A549 (cell line): ENCODE results near the gene SCTR. TPM values are rescaled to one million over a fixed set of nuclear protein-coding genes. Genes with fewer than 3 reads are reported as not detected.

Experiments used
- ATAC-seq, 2 experiments: fragments of 200-7000 bp in 1 of 2; fragments of >200 bp in 1 of 2; cut with Nextera tagmentation in 1 of 2; cut with Tn5 transposase in 1 of 2; 3 replicates each; pipeline versions ENCODE4 v1.8.0 to v1.9.1; 2018 to 2020; ENCODE audit warnings: mild to moderate bottlenecking in 1 of 2, moderate library complexity in 1 of 2
- CTCF ChIA-PET: fragments of 300-600 bp; sonication (Branson Sonifier 250); formaldehyde crosslinking; extraction: SDS; loops from one replicate; lab custom pipeline; 2021; ENCODE audit warnings: antibody characterized with exemption, inconsistent platforms; lab: Yijun Ruan, JAX
- POLR2A ChIA-PET: fragments of 350-600 bp; formaldehyde crosslinking; extraction: SDS; loops from one replicate; lab custom pipeline; 2021; ENCODE audit warnings: antibody characterized with exemption, inconsistent platforms; lab: Yijun Ruan, JAX
- DNase-seq, 2 experiments: peaks; one replicate each; pipeline versions ENCODE4 v3.0.0 to v3.0.0-alpha.2; 2011 to 2016; ENCODE audit warnings: low read depth in 1 of 2, low spot score in 1 of 2
- FAIRE-seq: peaks from 2 replicates; lab custom pipeline; 2011; peaks lifted over from hg19 to GRCh38; lab: Jason Lieb, UNC
- H3K27ac ChIP-seq, 2 experiments: fragments of >200 bp; sonication (Bioruptor Twin); formaldehyde crosslinking; 3 replicates each; pipeline ENCODE4 v1.5.1; 2016 to 2017
- H3K4me1 ChIP-seq: fragments of >200 bp; sonication (Bioruptor Twin); formaldehyde crosslinking; 3 replicates; pipeline ENCODE4 v1.6.1; 2016
- H3K4me2 ChIP-seq: fragments of >200 bp; sonication (Bioruptor Twin); formaldehyde crosslinking; 3 replicates; pipeline ENCODE4 v1.6.1; 2016
- H3K4me3 ChIP-seq: fragments of >200 bp; sonication (Bioruptor Twin); formaldehyde crosslinking; 3 replicates; pipeline ENCODE4 v1.5.1; 2016
- H3K9me3 ChIP-seq: fragments of >200 bp; sonication (Bioruptor Twin); formaldehyde crosslinking; 3 replicates; pipeline ENCODE4 v1.6.1; 2016
- CEBPB ChIP-seq, 2 experiments: fragments of >200 bp in 1 of 2; sonication (Bioruptor Twin) in 1 of 2; formaldehyde crosslinking in 1 of 2; IDR thresholded peaks; 2 replicates each; pipeline ENCODE4 v1.6.1; 2012 to 2016
- CHD4 ChIP-seq: fragments of 200-600 bp; sonication (generic); IDR thresholded peaks from 2 replicates; pipeline ENCODE4 v1.6.1; 2016; ENCODE audit warnings: antibody characterized with exemption, mild to moderate bottlenecking, borderline replicate concordance
- HEYL ChIP-seq: fragments of 250-450 bp; sonication (Bioruptor Pico); IDR thresholded peaks from 2 replicates; pipeline ENCODE4 v1.8.0; 2021; ENCODE audit warnings: mild to moderate bottlenecking, moderate library complexity
- HOXB5 ChIP-seq: fragments of 250-450 bp; sonication (Bioruptor Pico); IDR thresholded peaks from 2 replicates; pipeline ENCODE4 v1.5.0; 2020; ENCODE audit warnings: mild to moderate bottlenecking, moderate library complexity
- MAZ ChIP-seq: fragments of 150-350 bp; IDR thresholded peaks from 2 replicates; pipeline ENCODE4 v1.6.1; 2014; ENCODE audit warnings: antibody characterized with exemption, low read depth, low read length, borderline replicate concordance
- NFE2L2 ChIP-seq: fragments of 150-350 bp; conservative IDR thresholded peaks from 2 replicates; pipeline ENCODE4 v1.6.1; 2014; ENCODE audit warnings: low read length
- PHF8 ChIP-seq: fragments of 200-600 bp; sonication (generic); IDR thresholded peaks from 2 replicates; pipeline ENCODE4 v1.6.1; 2016; ENCODE audit warnings: low read depth, mild to moderate bottlenecking, antibody characterized with exemption, moderate library complexity, borderline replicate concordance
- POLR2A ChIP-seq: IDR thresholded peaks from 2 replicates; pipeline ENCODE4 v1.6.1; 2012; ENCODE audit warnings: mild to moderate bottlenecking, low read length
- POLR2AphosphoS2 ChIP-seq: conservative IDR thresholded peaks from 2 replicates; pipeline ENCODE4 v1.6.1; 2012; ENCODE audit warnings: low read length, improper control_type of control experiment, inconsistent platforms
- RCOR1 ChIP-seq: fragments of 150-350 bp; IDR thresholded peaks from 2 replicates; pipeline ENCODE4 v1.6.1; 2014; ENCODE audit warnings: antibody characterized with exemption, low read length, low read depth
- SMC3 ChIP-seq: fragments of >200 bp; sonication (Bioruptor Twin); formaldehyde crosslinking; IDR thresholded peaks from 3 replicates; pipeline ENCODE4 v1.6.1; 2018; ENCODE audit warnings: inconsistent platforms
- ZFP36 ChIP-seq: fragments of 450-650 bp; IDR thresholded peaks from 2 replicates; pipeline ENCODE4 v1.6.1; 2014; ENCODE audit warnings: borderline replicate concordance; ENCODE audit not compliant: partially characterized antibody
- WGBS: methylation state at CpG from one replicate; pipeline ENCODE4 v1.1.6; 2017; ENCODE audit errors: missing lambda C conversion rate; 5-methylcytosine and 5-hydroxymethylcytosine counted together
- polyA plus RNA-seq, 4 experiments: library from polyadenylated mRNA; depleted of rRNA in 3 of 4; stranded (reverse); fragments of >200 nt; fragmentation: RNase III in 1 of 4; extraction: RNeasy Plus Mini Kit Qiagen cat#74134 plus additional on column Dnase treatment in 1 of 4; gene quantifications; 2 replicates in 3 of 4; 3 replicates in 1 of 4; pipeline ENCODE4 v1.2.3, GENCODE V29; 2011 to 2017
- TF ChIP-seq, protein P1 (sequence below): IDR thresholded peaks from 2 replicates; pipeline ENCODE4 v1.6.1; 2012
- TF ChIP-seq, protein P2 (sequence below): fragments of 200-600 bp; sonication (generic); IDR thresholded peaks from 2 replicates; pipeline ENCODE4 v1.6.1; 2016; ENCODE audit warnings: antibody characterized with exemption, mild to moderate bottlenecking, moderate library complexity
- TF ChIP-seq, protein P3 (sequence below): fragments of 250-450 bp; sonication (Bioruptor Pico); IDR thresholded peaks from 2 replicates; pipeline ENCODE4 v1.5.0; 2021; ENCODE audit warnings: mild to moderate bottlenecking, moderate library complexity, borderline replicate concordance
- TF ChIP-seq, protein P4 (sequence below): fragments of 250-450 bp; sonication (Bioruptor Pico); IDR thresholded peaks from 2 replicates; pipeline ENCODE4 v1.5.0; 2020; ENCODE audit warnings: low read depth, mild to moderate bottlenecking, moderate library complexity
- TF ChIP-seq, protein P5 (sequence below): fragments of 450-650 bp; IDR thresholded peaks from 2 replicates; pipeline ENCODE4 v1.6.1; 2014; ENCODE audit warnings: antibody characterized with exemption
- TF ChIP-seq, protein P6 (sequence below): fragments of >200 bp; sonication (Bioruptor Twin); formaldehyde crosslinking; IDR thresholded peaks from 3 replicates; pipeline ENCODE4 v1.6.1; 2016
- TF ChIP-seq, protein P7 (sequence below): IDR thresholded peaks from 2 replicates; pipeline ENCODE4 v1.6.1; 2012; ENCODE audit warnings: low read depth, borderline replicate concordance
- TF ChIP-seq, protein P8 (sequence below): fragments of >200 bp; sonication (Bioruptor Twin); formaldehyde crosslinking; IDR thresholded peaks from 2 replicates; pipeline ENCODE4 v1.6.1; 2016

The SCTR gene
- polyA plus RNA-seq, 2 of the 4 experiments (the other 2 are of a cell fraction) = not detected

DNA sequence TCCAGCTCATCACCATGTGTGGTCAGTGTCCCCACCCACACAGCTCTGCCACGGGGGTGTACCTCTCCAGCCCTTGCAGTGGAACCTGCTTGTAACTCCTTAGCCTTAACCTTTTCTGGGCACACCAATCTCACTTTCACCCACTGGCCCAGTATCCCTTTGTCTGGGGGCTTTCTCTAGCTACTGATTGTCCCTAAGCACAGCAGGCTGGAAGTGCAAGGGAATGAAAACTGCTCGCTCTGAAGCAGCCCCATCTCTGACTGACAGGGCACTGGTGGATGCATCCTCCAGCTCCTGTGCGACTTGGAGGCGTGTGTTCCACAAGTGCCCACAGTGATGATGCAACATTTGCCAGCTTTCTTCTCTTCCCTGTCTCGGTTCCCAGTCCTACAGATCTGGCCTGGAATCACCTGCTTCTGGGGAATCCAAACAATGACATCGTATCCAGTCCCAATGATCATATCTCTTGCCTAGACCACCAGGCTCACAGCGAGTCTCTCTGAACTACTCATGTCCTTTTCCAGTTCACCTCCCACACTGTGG lies 33.6 kb downstream of the SCTR start:
- DNase-seq (no peak), ATAC-seq (no peak)
- H3K4me1 ChIP-seq = peaks cover 71% of the 10 kb centered on the region
- peak overlapping the region; percentile 16; the same call in 2 of the 3 replicates for H3K4me2 ChIP-seq
- 69% methylated on average over 7 of the region's 7 CpGs for WGBS
- H3K27ac ChIP-seq = peak overlapping the region; percentile 55 to 78
- H3K9me3 ChIP-seq = no peaks in the 10 kb centered on the region
- ChIA-PET POLR2A (no interaction called here), CTCF (interaction anchor here (4.2 to 8.2 kb wide), 2 partner anchors 11 to 15 kb away, joined by 19 to 77 read pairs; no protein-coding TSS in a partner anchor)
- TF ChIP-seq, protein P1, sequence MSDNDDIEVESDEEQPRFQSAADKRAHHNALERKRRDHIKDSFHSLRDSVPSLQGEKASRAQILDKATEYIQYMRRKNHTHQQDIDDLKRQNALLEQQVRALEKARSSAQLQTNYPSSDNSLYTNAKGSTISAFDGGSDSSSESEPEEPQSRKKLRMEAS = no peak
- TF ChIP-seq, protein P2, sequence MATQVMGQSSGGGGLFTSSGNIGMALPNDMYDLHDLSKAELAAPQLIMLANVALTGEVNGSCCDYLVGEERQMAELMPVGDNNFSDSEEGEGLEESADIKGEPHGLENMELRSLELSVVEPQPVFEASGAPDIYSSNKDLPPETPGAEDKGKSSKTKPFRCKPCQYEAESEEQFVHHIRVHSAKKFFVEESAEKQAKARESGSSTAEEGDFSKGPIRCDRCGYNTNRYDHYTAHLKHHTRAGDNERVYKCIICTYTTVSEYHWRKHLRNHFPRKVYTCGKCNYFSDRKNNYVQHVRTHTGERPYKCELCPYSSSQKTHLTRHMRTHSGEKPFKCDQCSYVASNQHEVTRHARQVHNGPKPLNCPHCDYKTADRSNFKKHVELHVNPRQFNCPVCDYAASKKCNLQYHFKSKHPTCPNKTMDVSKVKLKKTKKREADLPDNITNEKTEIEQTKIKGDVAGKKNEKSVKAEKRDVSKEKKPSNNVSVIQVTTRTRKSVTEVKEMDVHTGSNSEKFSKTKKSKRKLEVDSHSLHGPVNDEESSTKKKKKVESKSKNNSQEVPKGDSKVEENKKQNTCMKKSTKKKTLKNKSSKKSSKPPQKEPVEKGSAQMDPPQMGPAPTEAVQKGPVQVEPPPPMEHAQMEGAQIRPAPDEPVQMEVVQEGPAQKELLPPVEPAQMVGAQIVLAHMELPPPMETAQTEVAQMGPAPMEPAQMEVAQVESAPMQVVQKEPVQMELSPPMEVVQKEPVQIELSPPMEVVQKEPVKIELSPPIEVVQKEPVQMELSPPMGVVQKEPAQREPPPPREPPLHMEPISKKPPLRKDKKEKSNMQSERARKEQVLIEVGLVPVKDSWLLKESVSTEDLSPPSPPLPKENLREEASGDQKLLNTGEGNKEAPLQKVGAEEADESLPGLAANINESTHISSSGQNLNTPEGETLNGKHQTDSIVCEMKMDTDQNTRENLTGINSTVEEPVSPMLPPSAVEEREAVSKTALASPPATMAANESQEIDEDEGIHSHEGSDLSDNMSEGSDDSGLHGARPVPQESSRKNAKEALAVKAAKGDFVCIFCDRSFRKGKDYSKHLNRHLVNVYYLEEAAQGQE = no peak
- TF ChIP-seq CEBPB (IDR thresholded peaks at IDR 0.05) = peak in 1 of 2 experiments; percentile 60; a peak in 3 of 4 replicates
- TF ChIP-seq, all 56 proteins: peak for 1
- no peak for FAIRE-seq
- H3K4me3 ChIP-seq = no peak overlapping the region

DNA sequence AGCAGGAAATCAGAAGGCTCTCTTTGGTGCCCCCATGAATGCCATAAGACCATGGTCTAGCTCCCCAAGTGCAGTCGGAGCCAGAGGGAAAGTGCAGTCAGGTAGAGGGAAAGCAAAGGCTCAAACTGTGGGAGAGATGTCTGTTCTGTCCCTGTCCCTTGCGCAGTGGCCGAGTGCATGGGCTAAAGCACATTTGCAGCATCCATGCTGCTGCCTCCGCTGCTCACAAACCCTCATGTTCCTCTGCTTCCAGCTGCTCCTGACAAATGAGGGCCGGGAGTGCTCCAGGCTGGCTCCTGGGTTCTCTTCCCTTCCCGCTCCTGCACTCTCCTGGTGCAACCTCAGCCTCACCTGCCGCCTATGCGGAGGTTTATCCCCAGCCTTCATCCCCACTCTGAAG lies 34.2 kb downstream of the SCTR start:
- no peak for FAIRE-seq

DNA sequence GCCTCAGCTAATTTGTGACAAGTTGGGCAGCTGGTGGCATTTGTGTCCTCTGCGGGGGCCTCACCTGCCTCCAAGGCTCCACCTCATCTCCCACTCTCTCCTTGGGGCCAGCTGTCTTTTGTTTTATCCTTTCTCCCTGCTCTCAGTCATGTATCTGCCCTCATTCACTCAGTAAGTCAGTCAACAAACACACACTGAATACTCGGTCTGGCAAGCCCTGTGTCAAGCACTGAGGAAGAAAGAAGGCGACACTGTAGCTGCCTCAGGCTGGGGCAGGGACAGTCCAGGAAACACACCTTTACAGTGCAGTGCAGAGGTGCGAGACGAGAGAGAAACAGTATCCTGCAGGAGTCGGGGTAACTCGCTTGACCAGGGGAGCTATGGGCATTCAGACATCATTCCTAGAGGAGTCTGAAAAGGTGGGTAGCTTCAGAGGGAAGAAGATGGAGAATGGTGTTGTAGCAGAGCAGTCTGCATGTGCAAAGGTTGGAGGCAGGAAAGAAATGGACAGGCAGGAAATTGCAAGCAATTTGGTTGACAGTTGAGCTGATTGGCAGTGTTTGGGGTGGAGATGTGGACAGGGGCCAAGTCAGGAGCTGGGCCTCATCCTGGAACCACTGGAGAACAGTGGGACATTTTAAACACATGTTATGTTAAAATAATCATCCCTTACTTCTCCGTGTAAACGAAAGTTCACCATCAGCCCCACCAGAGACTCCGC lies 34.9 kb downstream of the SCTR start:
- Histone ChIP-seq H3K4me3 (no peak overlapping the region), H3K4me1 (peaks cover 84% of the 10 kb centered on the region), H3K4me2 (no peak overlapping the region), H3K27ac (peak overlapping the region; percentile 67 to 78; a peak in 5 of 6 replicates), H3K9me3 (no peaks in the 10 kb centered on the region)
- no peak for FAIRE-seq
- ATAC-seq = no peak
- 81% methylated on average over 10 of the region's 10 CpGs for WGBS
- ChIA-PET POLR2A (no interaction called here), CTCF (interaction anchor here (4.2 to 8.2 kb wide), 2 partner anchors 10 to 13 kb away, joined by 19 to 77 read pairs; no protein-coding TSS in a partner anchor)
- DNase-seq = no peak
- TF ChIP-seq, protein P3, sequence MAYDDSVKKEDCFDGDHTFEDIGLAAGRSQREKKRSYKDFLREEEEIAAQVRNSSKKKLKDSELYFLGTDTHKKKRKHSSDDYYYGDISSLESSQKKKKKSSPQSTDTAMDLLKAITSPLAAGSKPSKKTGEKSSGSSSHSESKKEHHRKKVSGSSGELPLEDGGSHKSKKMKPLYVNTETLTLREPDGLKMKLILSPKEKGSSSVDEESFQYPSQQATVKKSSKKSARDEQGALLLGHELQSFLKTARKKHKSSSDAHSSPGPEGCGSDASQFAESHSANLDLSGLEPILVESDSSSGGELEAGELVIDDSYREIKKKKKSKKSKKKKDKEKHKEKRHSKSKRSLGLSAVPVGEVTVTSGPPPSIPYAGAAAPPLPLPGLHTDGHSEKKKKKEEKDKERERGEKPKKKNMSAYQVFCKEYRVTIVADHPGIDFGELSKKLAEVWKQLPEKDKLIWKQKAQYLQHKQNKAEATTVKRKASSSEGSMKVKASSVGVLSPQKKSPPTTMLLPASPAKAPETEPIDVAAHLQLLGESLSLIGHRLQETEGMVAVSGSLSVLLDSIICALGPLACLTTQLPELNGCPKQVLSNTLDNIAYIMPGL (CRISPR knock-in tag) = no peak
- TF ChIP-seq SMC3 = no peak
- no peak for TF ChIP-seq ZFP36
- TF ChIP-seq MAZ = no peak
- TF ChIP-seq, protein P4, sequence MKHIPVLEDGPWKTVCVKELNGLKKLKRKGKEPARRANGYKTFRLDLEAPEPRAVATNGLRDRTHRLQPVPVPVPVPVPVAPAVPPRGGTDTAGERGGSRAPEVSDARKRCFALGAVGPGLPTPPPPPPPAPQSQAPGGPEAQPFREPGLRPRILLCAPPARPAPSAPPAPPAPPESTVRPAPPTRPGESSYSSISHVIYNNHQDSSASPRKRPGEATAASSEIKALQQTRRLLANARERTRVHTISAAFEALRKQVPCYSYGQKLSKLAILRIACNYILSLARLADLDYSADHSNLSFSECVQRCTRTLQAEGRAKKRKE (CRISPR knock-in tag) = no peak
- TF ChIP-seq, protein P1 = no peak
- no peak for TF ChIP-seq CHD4
- TF ChIP-seq, protein P5, sequence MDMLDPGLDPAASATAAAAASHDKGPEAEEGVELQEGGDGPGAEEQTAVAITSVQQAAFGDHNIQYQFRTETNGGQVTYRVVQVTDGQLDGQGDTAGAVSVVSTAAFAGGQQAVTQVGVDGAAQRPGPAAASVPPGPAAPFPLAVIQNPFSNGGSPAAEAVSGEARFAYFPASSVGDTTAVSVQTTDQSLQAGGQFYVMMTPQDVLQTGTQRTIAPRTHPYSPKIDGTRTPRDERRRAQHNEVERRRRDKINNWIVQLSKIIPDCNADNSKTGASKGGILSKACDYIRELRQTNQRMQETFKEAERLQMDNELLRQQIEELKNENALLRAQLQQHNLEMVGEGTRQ = no peak
- no peak for TF ChIP-seq PHF8
- TF ChIP-seq POLR2AphosphoS2 = no peak
- no peak for TF ChIP-seq POLR2A

More for the DNA sequence above, 34.2 kb downstream of the SCTR start:
- no peak overlapping the region for H3K4me3 ChIP-seq
- ATAC-seq = no peak
- TF ChIP-seq, protein P6, sequence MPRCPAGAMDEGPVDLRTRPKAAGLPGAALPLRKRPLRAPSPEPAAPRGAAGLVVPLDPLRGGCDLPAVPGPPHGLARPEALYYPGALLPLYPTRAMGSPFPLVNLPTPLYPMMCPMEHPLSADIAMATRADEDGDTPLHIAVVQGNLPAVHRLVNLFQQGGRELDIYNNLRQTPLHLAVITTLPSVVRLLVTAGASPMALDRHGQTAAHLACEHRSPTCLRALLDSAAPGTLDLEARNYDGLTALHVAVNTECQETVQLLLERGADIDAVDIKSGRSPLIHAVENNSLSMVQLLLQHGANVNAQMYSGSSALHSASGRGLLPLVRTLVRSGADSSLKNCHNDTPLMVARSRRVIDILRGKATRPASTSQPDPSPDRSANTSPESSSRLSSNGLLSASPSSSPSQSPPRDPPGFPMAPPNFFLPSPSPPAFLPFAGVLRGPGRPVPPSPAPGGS = no peak
- TF ChIP-seq, protein P7, sequence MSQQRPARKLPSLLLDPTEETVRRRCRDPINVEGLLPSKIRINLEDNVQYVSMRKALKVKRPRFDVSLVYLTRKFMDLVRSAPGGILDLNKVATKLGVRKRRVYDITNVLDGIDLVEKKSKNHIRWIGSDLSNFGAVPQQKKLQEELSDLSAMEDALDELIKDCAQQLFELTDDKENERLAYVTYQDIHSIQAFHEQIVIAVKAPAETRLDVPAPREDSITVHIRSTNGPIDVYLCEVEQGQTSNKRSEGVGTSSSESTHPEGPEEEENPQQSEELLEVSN = no peak
- TF ChIP-seq HEYL (CRISPR knock-in tag) = no peak
- TF ChIP-seq RCOR1 = no peak
- TF ChIP-seq, protein P8, sequence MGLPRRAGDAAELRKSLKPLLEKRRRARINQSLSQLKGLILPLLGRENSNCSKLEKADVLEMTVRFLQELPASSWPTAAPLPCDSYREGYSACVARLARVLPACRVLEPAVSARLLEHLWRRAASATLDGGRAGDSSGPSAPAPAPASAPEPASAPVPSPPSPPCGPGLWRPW = no peak
- no peak for TF ChIP-seq NFE2L2
- TF ChIP-seq, protein P1 = no peak
- TF ChIP-seq HOXB5 (CRISPR knock-in tag) = no peak
- H3K27ac ChIP-seq = peak overlapping the region; percentile 7 to 78; a peak in 5 of 6 replicates
- no peak overlapping the region for H3K4me2 ChIP-seq
- ChIA-PET POLR2A (no interaction called here), CTCF (interaction anchor here (4.2 to 8.2 kb wide), 2 partner anchors 11 to 14 kb away, joined by 19 to 77 read pairs; no protein-coding TSS in a partner anchor)
- no peaks in the 10 kb centered on the region for H3K9me3 ChIP-seq
- DNase-seq = no peak
- H3K4me1 ChIP-seq = peaks cover 77% of the 10 kb centered on the region
- 97% methylated on average over 8 of the region's 8 CpGs for WGBS
